ENCODE data around the gene CDNF.
"Not testable (repeated sequence)": the region's sequence is repeated elsewhere in the genome, so short reads cannot be mapped to it uniquely, and the experiment has no call there.

CDNF gene

DNA sequence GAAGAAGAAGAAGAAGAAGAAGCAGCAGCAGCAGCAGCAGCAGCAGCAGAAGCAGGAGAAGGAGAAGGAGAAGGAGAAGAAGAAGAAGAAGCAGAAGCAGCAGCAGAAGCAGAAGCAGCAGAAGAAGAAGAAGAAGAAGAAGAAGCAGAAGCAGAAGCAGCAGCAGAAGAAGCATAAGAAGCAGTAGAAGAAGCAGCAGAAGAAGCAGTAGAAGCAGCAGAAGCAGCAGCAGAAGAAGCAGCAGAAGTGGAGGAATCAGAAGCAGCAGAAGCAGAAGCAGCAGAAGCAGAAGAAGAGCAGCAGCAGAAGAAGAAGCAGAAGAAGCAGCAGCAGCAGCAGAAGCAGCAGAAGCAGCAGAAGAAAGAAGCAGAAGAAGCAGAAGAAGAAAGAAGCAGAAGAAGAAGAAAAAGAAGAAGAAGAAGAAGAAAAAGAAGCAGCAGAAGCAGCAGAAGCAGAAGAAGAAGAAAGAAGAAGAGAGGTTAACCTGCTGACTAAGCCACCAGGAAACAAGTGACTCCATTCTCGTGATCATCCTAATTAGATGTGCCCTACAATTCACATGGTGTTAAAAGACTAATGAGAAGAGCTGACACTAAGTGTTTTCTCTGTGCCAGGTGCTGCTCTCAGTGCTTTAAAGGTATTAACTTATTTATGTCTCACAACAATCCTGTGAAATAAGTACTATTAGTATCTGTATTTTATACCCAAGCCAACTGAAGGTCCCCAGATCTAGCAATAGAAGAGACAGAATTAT is 11.6 kb downstream of the CDNF start:
- H2AFZ ChIP-seq (ENCODE audit: low read depth, low read length): no peak overlapping the region
- no peaks in the 10 kb centered on the region for H3K9me3 ChIP-seq (ENCODE audit: low read length)
- H3K36me3 ChIP-seq (ENCODE audit: insufficient read depth, low read length): no peaks in the 10 kb centered on the region
- H3K4me1 ChIP-seq (ENCODE audit: insufficient read depth, low read length): no peaks in the 10 kb centered on the region
- no peaks in the 10 kb centered on the region for H3K27me3 ChIP-seq (ENCODE audit: insufficient read depth, low read length)
- no peak overlapping the region for H3K4me3 ChIP-seq (ENCODE audit: low read length)

DNA sequence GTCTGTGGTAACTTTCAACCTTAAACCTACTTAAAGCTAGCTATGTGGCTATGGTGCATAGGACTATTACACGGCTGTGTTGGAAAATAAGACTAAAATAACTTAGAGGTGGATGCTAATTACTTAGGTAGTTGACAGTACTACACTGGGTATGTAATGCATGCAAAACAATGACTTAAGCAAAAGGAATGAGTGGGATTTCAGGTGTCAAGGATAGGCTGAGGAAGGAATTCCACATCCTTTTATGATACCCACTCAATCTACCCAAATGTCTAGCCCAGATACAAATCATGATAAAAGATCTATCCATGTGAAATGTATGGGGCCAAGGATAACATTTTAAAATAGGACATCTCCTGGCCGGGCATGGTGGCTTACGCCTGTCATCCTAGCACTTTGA is 13.9 kb downstream of the CDNF start:
- H3K4me3 ChIP-seq (ENCODE audit: low read length): no peak overlapping the region
- no peaks in the 10 kb centered on the region for H3K36me3 ChIP-seq (ENCODE audit: insufficient read depth, low read length)
- no peaks in the 10 kb centered on the region for H3K27me3 ChIP-seq (ENCODE audit: insufficient read depth, low read length)
- H2AFZ ChIP-seq (ENCODE audit: low read depth, low read length): no peak overlapping the region
- H3K4me1 ChIP-seq (ENCODE audit: insufficient read depth, low read length): no peaks in the 10 kb centered on the region
- no peaks in the 10 kb centered on the region for H3K9me3 ChIP-seq (ENCODE audit: low read length)

DNA sequence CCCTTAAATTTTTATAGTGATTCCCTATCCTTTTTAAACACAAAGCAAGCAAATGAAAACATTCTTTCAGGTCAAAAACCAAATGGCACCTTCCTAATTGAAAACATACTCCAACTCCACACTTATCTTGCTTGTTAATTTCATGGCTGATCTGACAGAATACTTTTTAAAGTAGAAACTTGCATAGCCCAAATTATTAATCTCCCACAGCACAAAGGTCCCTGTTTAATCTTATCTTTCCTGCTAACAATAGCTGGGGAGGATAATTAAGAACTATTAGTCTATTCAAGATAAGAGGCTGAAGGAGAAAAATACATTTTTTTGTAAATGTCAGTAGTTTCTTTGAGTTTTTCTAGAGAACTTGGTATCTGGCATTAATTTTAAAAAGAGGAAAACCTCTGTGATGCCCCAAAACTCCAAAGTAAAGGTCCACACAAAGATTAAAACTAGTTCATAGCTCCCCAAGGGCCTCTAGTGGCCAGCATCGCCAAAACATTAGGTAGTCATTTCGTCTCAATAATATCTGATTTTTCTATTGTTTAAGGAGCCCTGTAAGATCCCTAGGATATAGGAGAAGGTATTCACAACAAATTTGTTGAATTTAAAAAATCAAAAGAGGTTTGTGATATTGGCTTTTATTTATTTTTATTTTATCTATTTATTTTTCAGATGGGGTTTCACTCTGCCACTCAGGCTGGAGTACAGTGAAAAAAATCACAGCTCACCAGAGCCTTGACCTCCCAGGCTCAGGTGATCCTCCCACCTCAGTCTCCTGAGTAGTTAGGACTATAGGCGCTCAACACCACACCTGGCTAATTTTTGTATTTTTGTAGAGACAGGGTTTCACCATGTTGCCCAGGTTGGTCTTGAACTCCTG is 14.7 kb downstream of the CDNF start:
- H3K4me3 ChIP-seq (ENCODE audit: low read length): no peak overlapping the region
- no peaks in the 10 kb centered on the region for H3K4me1 ChIP-seq (ENCODE audit: insufficient read depth, low read length)
- no peaks in the 10 kb centered on the region for H3K9me3 ChIP-seq (ENCODE audit: low read length)
- no peak overlapping the region for H2AFZ ChIP-seq (ENCODE audit: low read depth, low read length)
- H3K36me3 ChIP-seq (ENCODE audit: insufficient read depth, low read length): no peaks in the 10 kb centered on the region
- H3K27me3 ChIP-seq (ENCODE audit: insufficient read depth, low read length): no peaks in the 10 kb centered on the region

DNA sequence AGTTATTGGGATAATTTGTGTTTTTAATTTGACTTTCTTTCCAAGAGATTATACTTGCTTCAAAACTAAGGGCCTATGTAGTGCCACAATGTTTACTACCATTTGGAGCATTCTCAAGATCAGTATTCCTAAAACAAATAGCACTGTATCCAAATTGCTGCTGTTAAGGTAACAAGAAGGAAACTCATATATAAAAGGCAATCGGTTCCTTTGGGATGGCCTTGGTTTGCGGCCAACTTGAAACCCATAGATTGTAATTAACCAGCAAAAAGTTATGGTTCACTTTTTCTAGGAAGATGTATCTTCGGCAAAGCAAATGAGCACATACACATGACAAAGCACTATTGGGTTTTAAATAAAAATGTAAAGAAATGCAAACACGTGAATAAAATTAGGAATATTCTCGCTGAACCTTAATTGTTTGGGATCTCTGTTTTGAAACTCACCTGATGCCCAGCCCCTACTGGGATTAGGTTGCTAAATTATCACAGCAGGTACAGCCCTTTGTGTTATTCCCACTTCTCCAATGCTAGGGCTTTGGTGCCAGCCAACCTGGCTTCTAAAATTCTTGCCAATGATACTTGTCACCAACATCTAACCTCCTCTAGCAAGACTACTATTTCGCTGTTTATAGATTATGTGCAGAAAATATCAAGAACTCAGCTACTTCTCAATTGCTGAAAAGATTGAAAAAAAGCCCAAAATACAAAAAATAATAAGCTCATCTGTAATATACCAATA is 16.0 kb downstream of the CDNF start:
- H3K9me3 ChIP-seq (ENCODE audit: low read length): no peaks in the 10 kb centered on the region
- no peaks in the 10 kb centered on the region for H3K36me3 ChIP-seq (ENCODE audit: insufficient read depth, low read length)
- H2AFZ ChIP-seq (ENCODE audit: low read depth, low read length): no peak overlapping the region
- H3K27me3 ChIP-seq (ENCODE audit: insufficient read depth, low read length): no peaks in the 10 kb centered on the region
- H3K4me1 ChIP-seq (ENCODE audit: insufficient read depth, low read length): no peaks in the 10 kb centered on the region
- no peak overlapping the region for H3K4me3 ChIP-seq (ENCODE audit: low read length)

DNA sequence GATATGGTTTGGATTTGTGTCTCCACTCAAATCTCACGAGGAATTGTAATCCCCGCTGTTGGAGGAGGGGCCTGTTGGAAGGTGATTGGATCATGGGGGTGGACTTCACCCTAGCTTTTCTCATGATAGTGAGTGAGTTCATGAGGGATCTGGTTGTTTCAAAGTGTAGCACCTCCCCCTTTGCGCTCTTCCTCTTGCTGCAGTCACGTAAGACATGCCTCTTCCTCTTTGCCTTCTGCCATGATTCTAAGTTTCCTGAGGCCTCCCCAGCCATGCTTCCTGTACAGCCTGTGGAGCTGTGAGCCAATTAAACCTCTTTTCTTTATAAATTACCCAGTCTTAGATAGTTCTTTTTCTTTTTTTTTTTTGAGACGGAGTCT is 17.1 kb downstream of the CDNF start:
- H3K9me3 ChIP-seq (ENCODE audit: low read length): no peaks in the 10 kb centered on the region
- no peaks in the 10 kb centered on the region for H3K36me3 ChIP-seq (ENCODE audit: insufficient read depth, low read length)
- no peaks in the 10 kb centered on the region for H3K27me3 ChIP-seq (ENCODE audit: insufficient read depth, low read length)
- no peak overlapping the region for H2AFZ ChIP-seq (ENCODE audit: low read depth, low read length)
- no peak overlapping the region for H3K4me3 ChIP-seq (ENCODE audit: low read length)
- H3K4me1 ChIP-seq (ENCODE audit: insufficient read depth, low read length): no peaks in the 10 kb centered on the region

DNA sequence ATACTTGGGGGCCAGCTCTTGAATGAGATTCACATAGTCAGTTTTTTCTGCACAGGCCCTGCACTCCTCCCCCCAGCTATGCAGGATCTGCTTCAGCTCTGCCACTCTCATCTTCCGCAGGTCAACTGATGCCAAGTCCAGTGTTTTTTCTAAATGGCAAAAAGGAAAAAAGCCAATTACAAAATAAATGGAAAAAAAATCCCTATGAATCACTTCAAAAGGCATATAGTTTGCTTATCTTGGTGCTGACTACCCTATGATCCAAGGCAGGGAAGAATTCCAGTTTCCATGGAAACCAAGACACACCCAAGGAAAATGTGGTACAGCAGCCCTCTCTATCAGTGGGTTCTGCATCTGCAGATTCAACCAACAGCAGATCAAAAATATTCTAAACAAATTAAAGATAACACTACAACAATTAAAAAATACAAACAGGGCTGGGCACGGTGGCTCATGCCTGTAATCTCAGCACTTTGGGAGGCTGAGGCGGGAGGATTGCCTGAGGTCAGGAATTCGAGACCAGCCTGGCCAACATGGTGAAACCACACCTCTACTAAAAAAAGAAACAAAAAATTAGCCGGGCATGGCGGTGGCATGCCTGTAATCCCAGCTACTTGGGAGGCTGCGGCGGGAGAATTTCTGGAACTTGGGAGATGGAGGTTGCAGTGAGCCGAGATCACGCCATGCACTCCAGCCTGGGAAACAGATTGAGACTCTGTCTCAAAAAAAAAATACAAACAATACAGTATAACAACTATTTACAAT is 17.6 kb downstream of the CDNF start:
- Histone ChIP-seq H3K36me3 (ENCODE audit: insufficient read depth, low read length) (no peaks in the 10 kb centered on the region), H2AFZ (ENCODE audit: low read depth, low read length) (no peak overlapping the region), H3K9me3 (ENCODE audit: low read length) (no peaks in the 10 kb centered on the region), H3K4me3 (ENCODE audit: low read length) (no peak overlapping the region), H3K27me3 (ENCODE audit: insufficient read depth, low read length) (no peaks in the 10 kb centered on the region), H3K4me1 (ENCODE audit: insufficient read depth, low read length) (no peaks in the 10 kb centered on the region)

DNA sequence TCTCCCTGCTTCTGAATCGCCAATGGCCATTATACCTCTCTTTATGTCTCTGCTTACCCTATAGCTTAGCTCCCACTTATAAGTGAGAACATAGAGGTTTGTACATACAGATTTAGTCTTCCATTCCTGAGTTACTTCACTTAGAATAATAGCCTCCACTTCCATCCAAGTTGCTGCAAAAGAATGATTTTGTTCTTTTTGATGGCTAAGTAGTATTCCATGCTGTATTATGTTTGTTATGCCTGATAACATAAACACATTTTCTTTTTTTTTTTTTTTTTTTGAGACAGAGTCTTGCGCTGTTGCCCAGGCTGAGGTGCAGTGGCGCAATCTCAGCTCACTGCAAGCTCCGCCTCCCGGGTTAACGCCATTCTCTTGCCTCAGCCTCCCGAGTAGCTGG is 21.1 kb downstream of the CDNF start:
- not testable (repeated sequence) for H3K9me3 ChIP-seq (ENCODE audit: low read length); H3K36me3 ChIP-seq (ENCODE audit: insufficient read depth, low read length); H3K4me1 ChIP-seq (ENCODE audit: insufficient read depth, low read length); H3K27me3 ChIP-seq (ENCODE audit: insufficient read depth, low read length); H2AFZ ChIP-seq (ENCODE audit: low read depth, low read length); H3K4me3 ChIP-seq (ENCODE audit: low read length)

DNA sequence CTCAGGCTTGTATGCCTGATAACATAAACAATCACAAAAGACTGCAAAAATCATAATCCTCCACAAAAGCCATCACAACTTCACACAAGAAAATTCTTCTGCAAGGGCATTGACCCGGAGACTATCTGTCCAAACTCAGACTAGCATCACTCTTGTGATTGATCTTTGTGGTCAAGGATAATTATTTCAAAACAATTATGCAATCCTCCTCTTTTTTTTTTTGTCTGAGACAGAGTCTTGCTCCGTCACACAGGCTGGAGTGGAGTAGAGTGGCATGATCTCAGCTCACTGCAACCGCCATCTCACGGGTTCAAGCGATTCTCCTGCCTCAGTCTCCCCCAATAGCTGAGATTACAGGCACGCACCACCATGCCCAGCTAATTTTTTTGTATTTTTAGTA is 22.2 kb downstream of the CDNF start:
- Histone ChIP-seq H3K9me3 (ENCODE audit: low read length) (no peaks in the 10 kb centered on the region), H3K27me3 (ENCODE audit: insufficient read depth, low read length) (no peaks in the 10 kb centered on the region), H3K4me1 (ENCODE audit: insufficient read depth, low read length) (no peaks in the 10 kb centered on the region), H3K36me3 (ENCODE audit: insufficient read depth, low read length) (no peaks in the 10 kb centered on the region), H2AFZ (ENCODE audit: low read depth, low read length) (no peak overlapping the region), H3K4me3 (ENCODE audit: low read length) (no peak overlapping the region)

DNA sequence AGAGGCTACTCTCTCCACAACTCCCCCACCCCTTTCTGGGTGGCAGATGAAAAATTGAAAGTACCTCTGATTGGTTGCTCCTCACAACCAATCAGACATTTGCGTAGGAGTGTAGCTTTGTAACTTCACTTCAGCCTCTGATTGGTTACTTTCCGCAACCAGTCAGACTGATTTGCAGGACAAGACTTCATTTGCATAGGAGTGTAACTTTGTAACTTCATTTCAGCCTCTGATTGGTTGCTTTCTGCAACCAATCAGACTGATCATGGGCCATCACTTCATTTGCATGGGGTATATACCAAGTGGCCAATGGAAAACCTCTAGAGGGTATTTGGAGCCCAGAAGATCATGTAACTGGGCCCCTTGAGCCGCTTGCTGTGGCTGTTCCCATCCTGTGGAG is 25.6 kb downstream of the CDNF start:
- H3K4me3 ChIP-seq (ENCODE audit: low read length): no peak overlapping the region
- no peaks in the 10 kb centered on the region for H3K36me3 ChIP-seq (ENCODE audit: insufficient read depth, low read length)
- H3K4me1 ChIP-seq (ENCODE audit: insufficient read depth, low read length): no peaks in the 10 kb centered on the region
- H3K27me3 ChIP-seq (ENCODE audit: insufficient read depth, low read length): no peaks in the 10 kb centered on the region
- no peaks in the 10 kb centered on the region for H3K9me3 ChIP-seq (ENCODE audit: low read length)
- H2AFZ ChIP-seq (ENCODE audit: low read depth, low read length): no peak overlapping the region

DNA sequence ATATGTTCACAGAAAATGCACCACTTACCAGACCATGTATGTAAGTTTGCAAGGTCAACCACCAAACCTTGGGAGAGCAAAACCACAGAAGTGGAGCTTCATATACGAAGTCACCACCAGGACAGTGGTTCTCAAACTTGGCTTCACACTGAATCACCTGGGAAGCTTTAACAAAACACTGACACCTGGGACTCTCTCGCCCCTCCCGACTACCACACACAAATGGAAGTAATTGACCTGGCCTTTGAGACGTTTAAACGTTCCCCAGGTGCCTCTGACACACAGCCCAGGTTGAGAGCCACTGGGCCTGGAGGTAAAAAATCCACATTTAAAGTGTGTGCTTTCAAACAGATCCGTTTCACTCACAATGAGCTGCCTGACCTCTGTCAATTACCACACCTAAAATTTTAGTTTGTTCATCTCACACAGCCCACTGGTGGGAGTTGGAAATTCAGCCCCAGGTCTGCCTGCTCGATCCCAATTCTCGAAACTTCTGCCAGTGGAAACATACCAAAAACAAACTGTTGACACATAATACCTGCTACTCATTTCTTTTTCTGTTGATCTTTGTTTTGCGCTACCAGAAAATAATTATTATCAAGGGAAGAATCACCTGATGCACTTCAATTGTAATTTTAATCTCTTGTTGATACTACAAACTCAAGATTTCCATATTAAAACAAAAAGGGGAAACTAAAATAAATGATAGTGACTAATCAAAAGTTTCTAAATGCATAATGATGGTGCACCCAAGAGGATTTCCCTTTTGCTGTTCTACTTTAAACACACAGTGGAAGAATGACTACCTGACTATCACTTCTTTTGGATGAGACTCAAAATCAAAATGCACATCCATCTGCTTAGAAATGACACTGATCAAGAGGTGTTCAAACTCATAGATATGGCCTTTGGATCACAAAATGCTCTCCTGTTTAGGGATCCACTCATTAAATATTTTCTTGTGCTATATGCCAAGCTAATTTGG is 26.6 kb downstream of the CDNF start:
- no peaks in the 10 kb centered on the region for H3K27me3 ChIP-seq (ENCODE audit: insufficient read depth, low read length)
- no peaks in the 10 kb centered on the region for H3K36me3 ChIP-seq (ENCODE audit: insufficient read depth, low read length)
- no peak overlapping the region for H3K4me3 ChIP-seq (ENCODE audit: low read length)
- no peak overlapping the region for H2AFZ ChIP-seq (ENCODE audit: low read depth, low read length)
- H3K9me3 ChIP-seq (ENCODE audit: low read length): no peaks in the 10 kb centered on the region
- H3K4me1 ChIP-seq (ENCODE audit: insufficient read depth, low read length): no peaks in the 10 kb centered on the region

DNA sequence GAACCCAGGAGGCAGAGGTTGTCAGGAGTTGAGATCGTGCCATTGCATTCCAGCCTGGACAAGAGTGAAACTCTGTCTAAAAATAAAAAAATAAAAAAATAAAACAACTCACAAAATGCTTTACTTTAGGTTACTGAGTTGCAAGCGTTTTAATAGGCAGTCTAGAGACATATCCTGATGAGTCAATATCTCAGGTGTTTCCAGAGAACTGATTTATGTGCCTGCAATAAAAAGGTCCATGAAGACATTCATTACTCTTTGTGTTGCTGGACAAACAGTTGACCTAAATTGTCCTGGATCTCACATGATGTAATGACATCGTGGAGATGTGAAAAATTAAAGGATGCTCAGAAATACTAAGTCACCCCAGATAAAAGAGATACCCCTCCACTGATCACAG is 31.5 kb downstream of the CDNF start:
- no peaks in the 10 kb centered on the region for H3K27me3 ChIP-seq (ENCODE audit: insufficient read depth, low read length)
- no peaks in the 10 kb centered on the region for H3K36me3 ChIP-seq (ENCODE audit: insufficient read depth, low read length)
- H3K9me3 ChIP-seq (ENCODE audit: low read length): no peaks in the 10 kb centered on the region
- no peaks in the 10 kb centered on the region for H3K4me1 ChIP-seq (ENCODE audit: insufficient read depth, low read length)
- H3K4me3 ChIP-seq (ENCODE audit: low read length): no peak overlapping the region
- no peak overlapping the region for H2AFZ ChIP-seq (ENCODE audit: low read depth, low read length)

DNA sequence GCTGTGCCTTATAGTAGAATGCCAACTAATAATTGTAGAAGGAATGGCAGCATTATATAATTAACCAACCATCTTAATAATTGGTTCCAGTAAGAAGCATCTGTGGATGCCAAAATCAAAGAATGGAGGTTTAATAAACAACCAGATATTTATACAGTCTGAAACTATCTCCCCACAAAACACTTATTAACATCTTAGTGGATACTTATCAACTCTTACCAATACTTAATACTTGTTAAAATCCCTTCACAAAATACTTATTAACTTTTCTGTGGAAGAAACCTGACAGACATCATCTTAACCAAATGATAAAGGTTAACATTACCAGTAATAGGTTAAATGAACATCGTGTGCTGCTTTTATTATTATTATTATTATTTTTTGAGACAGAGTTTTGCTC is 34.0 kb downstream of the CDNF start:
- no peak overlapping the region for H2AFZ ChIP-seq (ENCODE audit: low read depth, low read length)
- H3K36me3 ChIP-seq (ENCODE audit: insufficient read depth, low read length): no peaks in the 10 kb centered on the region
- H3K27me3 ChIP-seq (ENCODE audit: insufficient read depth, low read length): peaks cover 6% of the 10 kb centered on the region
- no peaks in the 10 kb centered on the region for H3K9me3 ChIP-seq (ENCODE audit: low read length)
- H3K4me3 ChIP-seq (ENCODE audit: low read length): no peak overlapping the region
- no peaks in the 10 kb centered on the region for H3K4me1 ChIP-seq (ENCODE audit: insufficient read depth, low read length)
